ENCODE measurements around the gene ANKDD1B. TPM values are rescaled to one million over a fixed set of nuclear protein-coding genes. Genes with fewer than 3 reads are reported as not detected.
A peak's percentile ranks its signal among the peaks of the same experiment; 100 is the strongest.

The ANKDD1B gene
- polyA plus RNA-seq, 1 of the 3 experiments (the other 2 are of a cell fraction), result 0.12 TPM

GRCh38 chr5:75717082-75717922 is 106.0 kb downstream of the ANKDD1B start, which contains the start of gene POC5 (continued):
- no peak; the same call in 1 of the 2 replicates for TF ChIP-seq NFIC (IDR thresholded peaks at IDR 0.05; ENCODE audit: borderline replicate concordance)
- peak; percentile 26; the same call in 1 of the 2 replicates for TF ChIP-seq FOSL2 (IDR thresholded peaks at IDR 0.05; ENCODE audit: borderline replicate concordance, low read depth)
- 0 out of 2 replicates have a peak, but pooled peaks have one; percentile 10 for TF ChIP-seq PBX3 (IDR thresholded peaks at IDR 0.05)
- TF ChIP-seq JUND (IDR thresholded peaks at IDR 0.05), result no peak
- TF ChIP-seq MEF2A (IDR thresholded peaks at IDR 0.05; ENCODE audit: borderline replicate concordance, low read depth), result no peak
- TF ChIP-seq SIN3A (IDR thresholded peaks at IDR 0.05; ENCODE audit: borderline replicate concordance, low read depth, low read length), result peak; percentile 96
- peak; percentile 71 for TF ChIP-seq CHD2 (IDR thresholded peaks at IDR 0.05; ENCODE audit: low read length, partially characterized antibody)
- peak; percentile 37; the same call in 1 of the 2 replicates for TF ChIP-seq NRF1 (IDR thresholded peaks at IDR 0.05; ENCODE audit: low read depth, low read length)
- TF ChIP-seq TCF12 (IDR thresholded peaks at IDR 0.05), result no peak
- TF ChIP-seq FOXM1 (IDR thresholded peaks at IDR 0.05; ENCODE audit: low read depth), result peak; percentile 45; the same call in 1 of the 2 replicates
- no peak for TF ChIP-seq FOXJ3 (CRISPR knock-in tag; IDR thresholded peaks at IDR 0.05)
- no peak for TF ChIP-seq RAD21 (IDR thresholded peaks at IDR 0.05; ENCODE audit: low read length)
- no peak for TF ChIP-seq SMC3 (IDR thresholded peaks at IDR 0.05; ENCODE audit: low read depth, low read length)
- no peak for TF ChIP-seq RCOR1 (IDR thresholded peaks at IDR 0.05; ENCODE audit: low read length)

GRCh38 chr5:75720882-75721281 is 109.6 kb downstream of the ANKDD1B start:
- no peak overlapping the region for H2AFZ ChIP-seq (ENCODE audit: low read depth)
- H3K9me3 ChIP-seq, result no peaks in the 10 kb centered on the region
- no peak overlapping the region for H3K9ac ChIP-seq
- H3K27ac ChIP-seq (ENCODE audit: low read depth in 2 of 2, low read length in 1 of 2), result no peak overlapping the region
- H3K36me3 ChIP-seq (replicated peaks in 1 of 2; ENCODE audit: control insufficient read depth in 1 of 2, insufficient read depth in 2 of 2, low read length in 1 of 2), result no peaks in the 10 kb centered on the region
- 54% methylated on average over 5 of the region's 5 CpGs for WGBS (ENCODE audit: low lambda C conversion rate)
- H3F3A ChIP-seq (replicated peaks; ENCODE audit: insufficient read depth), result peaks cover 9% of the 10 kb centered on the region
- ChIA-PET CTCF (interaction anchor here (0.7 kb wide), 1 partner anchor 536 kb away, joined by 3 read pairs; no protein-coding TSS in a partner anchor), POLR2A (no interaction called here)
- peaks cover 9% of the 10 kb centered on the region for H3K79me2 ChIP-seq (ENCODE audit: insufficient read depth)
- no peaks in the 10 kb centered on the region for H3K9me2 ChIP-seq
- H3K27me3 ChIP-seq (ENCODE audit: insufficient read depth), result no peaks in the 10 kb centered on the region
- H3K4me1 ChIP-seq (ENCODE audit: control insufficient read depth in 1 of 2, insufficient read depth in 2 of 2, low read depth in 1 of 2, low read length in 1 of 2), result peaks cover 0 to 2% of the 10 kb centered on the region in 2 experiments; a peak in 3 of 4 replicates
- H3K4me3 ChIP-seq (ENCODE audit: low read depth in 2 of 2, low read length in 1 of 2), result no peak overlapping the region
- no peak overlapping the region for H3K4me2 ChIP-seq
- TF ChIP-seq TAF1 (IDR thresholded peaks at IDR 0.05; ENCODE audit: borderline replicate concordance, low read depth, low read length) (no peak), GATA2 (CRISPR knock-in tag; IDR thresholded peaks at IDR 0.05) (no peak), EZH2phosphoT487 (IDR thresholded peaks at IDR 0.05; ENCODE audit: borderline replicate concordance, low read depth) (no peak), MXI1 (IDR thresholded peaks at IDR 0.05; ENCODE audit: low read depth, low read length) (no peak), IRF3 (IDR thresholded peaks at IDR 0.05; ENCODE audit: low read depth, low read length) (no peak), JUND (IDR thresholded peaks at IDR 0.05) (no peak), RXRA (IDR thresholded peaks at IDR 0.05; ENCODE audit: borderline replicate concordance, low read depth) (no peak), POLR2AphosphoS5 (IDR thresholded peaks at IDR 0.05; ENCODE audit: low read depth, low read length) (no peak)
- TF ChIP-seq, protein P1, sequence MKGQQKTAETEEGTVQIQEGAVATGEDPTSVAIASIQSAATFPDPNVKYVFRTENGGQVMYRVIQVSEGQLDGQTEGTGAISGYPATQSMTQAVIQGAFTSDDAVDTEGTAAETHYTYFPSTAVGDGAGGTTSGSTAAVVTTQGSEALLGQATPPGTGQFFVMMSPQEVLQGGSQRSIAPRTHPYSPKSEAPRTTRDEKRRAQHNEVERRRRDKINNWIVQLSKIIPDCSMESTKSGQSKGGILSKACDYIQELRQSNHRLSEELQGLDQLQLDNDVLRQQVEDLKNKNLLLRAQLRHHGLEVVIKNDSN (IDR thresholded peaks at IDR 0.05; ENCODE audit: borderline replicate concordance, low read depth), result no peak
- TF ChIP-seq, protein P2, sequence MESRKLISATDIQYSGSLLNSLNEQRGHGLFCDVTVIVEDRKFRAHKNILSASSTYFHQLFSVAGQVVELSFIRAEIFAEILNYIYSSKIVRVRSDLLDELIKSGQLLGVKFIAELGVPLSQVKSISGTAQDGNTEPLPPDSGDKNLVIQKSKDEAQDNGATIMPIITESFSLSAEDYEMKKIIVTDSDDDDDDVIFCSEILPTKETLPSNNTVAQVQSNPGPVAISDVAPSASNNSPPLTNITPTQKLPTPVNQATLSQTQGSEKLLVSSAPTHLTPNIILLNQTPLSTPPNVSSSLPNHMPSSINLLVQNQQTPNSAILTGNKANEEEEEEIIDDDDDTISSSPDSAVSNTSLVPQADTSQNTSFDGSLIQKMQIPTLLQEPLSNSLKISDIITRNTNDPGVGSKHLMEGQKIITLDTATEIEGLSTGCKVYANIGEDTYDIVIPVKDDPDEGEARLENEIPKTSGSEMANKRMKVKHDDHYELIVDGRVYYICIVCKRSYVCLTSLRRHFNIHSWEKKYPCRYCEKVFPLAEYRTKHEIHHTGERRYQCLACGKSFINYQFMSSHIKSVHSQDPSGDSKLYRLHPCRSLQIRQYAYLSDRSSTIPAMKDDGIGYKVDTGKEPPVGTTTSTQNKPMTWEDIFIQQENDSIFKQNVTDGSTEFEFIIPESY (IDR thresholded peaks at IDR 0.05; ENCODE audit: borderline replicate concordance, low read depth), result no peak
- TF ChIP-seq, protein P3, sequence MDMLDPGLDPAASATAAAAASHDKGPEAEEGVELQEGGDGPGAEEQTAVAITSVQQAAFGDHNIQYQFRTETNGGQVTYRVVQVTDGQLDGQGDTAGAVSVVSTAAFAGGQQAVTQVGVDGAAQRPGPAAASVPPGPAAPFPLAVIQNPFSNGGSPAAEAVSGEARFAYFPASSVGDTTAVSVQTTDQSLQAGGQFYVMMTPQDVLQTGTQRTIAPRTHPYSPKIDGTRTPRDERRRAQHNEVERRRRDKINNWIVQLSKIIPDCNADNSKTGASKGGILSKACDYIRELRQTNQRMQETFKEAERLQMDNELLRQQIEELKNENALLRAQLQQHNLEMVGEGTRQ (IDR thresholded peaks at IDR 0.05; ENCODE audit: borderline replicate concordance, low read depth, low read length), result no peak
- DNase-seq, result no peak
- no peaks in the 10 kb centered on the region for H4K20me1 ChIP-seq (ENCODE audit: insufficient read depth)

All from SK-N-SH (cell line).